Osteoblast (primary cell): ENCODE results near the gene GAP43. TPM values are rescaled to one million over a fixed set of nuclear protein-coding genes. Genes with fewer than 3 reads are reported as not detected.

Experiments used
- DNase-seq: peaks from one replicate; pipeline ENCODE4 v3.0.0; 2011; ENCODE audit warnings: low spot score, mixed read lengths; ENCODE audit not compliant: insufficient read length; ENCODE audit errors: missing footprints
- H2AFZ ChIP-seq: 2 replicates; pipeline ENCODE4 v1.6.0; 2011; ENCODE audit warnings: mild to moderate bottlenecking, low read length
- H3K27ac ChIP-seq: 2 replicates; pipeline ENCODE4 v1.5.1; 2011; ENCODE audit warnings: mild to moderate bottlenecking, low read depth, low read length, moderate library complexity
- H3K27me3 ChIP-seq: 2 replicates; pipeline ENCODE4 v1.6.0; 2012; ENCODE audit warnings: mild to moderate bottlenecking, control low read depth, inconsistent platforms, low read length, moderate library complexity; ENCODE audit not compliant: insufficient read depth
- H3K36me3 ChIP-seq: 2 replicates; pipeline ENCODE4 v1.5.1; 2011; ENCODE audit warnings: mild to moderate bottlenecking, low read length, control low read depth, moderate library complexity; ENCODE audit not compliant: insufficient read depth
- H3K4me1 ChIP-seq: 2 replicates; pipeline ENCODE4 v1.5.1; 2011; ENCODE audit warnings: mild to moderate bottlenecking, low read length, control low read depth, moderate library complexity; ENCODE audit not compliant: insufficient read depth
- H3K4me2 ChIP-seq: 2 replicates; pipeline ENCODE4 v1.6.0; 2011; ENCODE audit warnings: mild to moderate bottlenecking, low read length; ENCODE audit not compliant: insufficient read depth
- H3K4me3 ChIP-seq: fragments of 200-600 bp; sonication (generic); 3 replicates; pipeline ENCODE4 v1.5.1; 2012; ENCODE audit warnings: mild to moderate bottlenecking, low read length, inconsistent platforms; ENCODE audit not compliant: insufficient read depth
- H3K79me2 ChIP-seq: 2 replicates; pipeline ENCODE4 v1.6.0; 2012; ENCODE audit warnings: mild to moderate bottlenecking, low read length, control low read depth, inconsistent platforms; ENCODE audit not compliant: insufficient read depth
- H3K9me3 ChIP-seq: 2 replicates; pipeline ENCODE4 v1.5.1; 2011; ENCODE audit warnings: low read depth, low read length, control low read depth
- H4K20me1 ChIP-seq: 2 replicates; pipeline ENCODE4 v1.6.0; 2012; ENCODE audit warnings: mild to moderate bottlenecking, low read length, control low read depth; ENCODE audit not compliant: insufficient read depth
- total RNA-seq: library from RNA; depleted of rRNA; stranded (reverse); fragments of >200 nt; gene quantifications from 2 replicates; pipeline ENCODE4 v1.2.3, GENCODE V29; 2012
- TF ChIP-seq, protein P1 (sequence below): IDR thresholded peaks from 2 replicates; pipeline ENCODE4 v1.5.1; 2011; ENCODE audit warnings: mild to moderate bottlenecking, low read depth, low read length, moderate library complexity; ENCODE audit errors: extremely low read depth

GAP43 gene
- total RNA-seq, 1 donor: 3.6 TPM

DNA sequence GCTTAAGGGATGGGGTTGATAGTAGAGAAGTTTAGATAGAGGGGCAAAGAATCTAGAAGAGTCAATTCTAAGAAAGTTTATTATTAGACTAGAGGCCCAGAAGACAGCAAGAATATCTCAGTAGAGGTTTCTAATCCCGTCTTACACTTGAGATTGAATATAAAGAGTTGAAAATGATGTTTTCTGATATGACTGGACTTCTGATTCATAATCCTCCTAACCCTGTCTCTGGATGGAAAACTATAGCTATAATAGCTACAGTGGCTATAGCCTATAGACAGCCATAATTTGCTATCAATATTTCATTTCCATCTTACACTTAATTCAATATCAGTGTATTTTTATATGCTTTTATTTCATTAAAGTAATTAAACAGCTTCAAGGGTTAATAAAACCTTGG lies 60.0 kb downstream of the GAP43 start:
- Histone ChIP-seq H2AFZ (no peak overlapping the region), H3K36me3 (no peaks in the 10 kb centered on the region), H3K79me2 (no peaks in the 10 kb centered on the region), H3K4me2 (no peak overlapping the region), H3K4me3 (no peak overlapping the region), H3K27me3 (no peaks in the 10 kb centered on the region), H3K4me1 (no peaks in the 10 kb centered on the region), H3K9me3 (no peaks in the 10 kb centered on the region), H3K27ac (no peak overlapping the region), H4K20me1 (no peaks in the 10 kb centered on the region)
- TF ChIP-seq, protein P1, sequence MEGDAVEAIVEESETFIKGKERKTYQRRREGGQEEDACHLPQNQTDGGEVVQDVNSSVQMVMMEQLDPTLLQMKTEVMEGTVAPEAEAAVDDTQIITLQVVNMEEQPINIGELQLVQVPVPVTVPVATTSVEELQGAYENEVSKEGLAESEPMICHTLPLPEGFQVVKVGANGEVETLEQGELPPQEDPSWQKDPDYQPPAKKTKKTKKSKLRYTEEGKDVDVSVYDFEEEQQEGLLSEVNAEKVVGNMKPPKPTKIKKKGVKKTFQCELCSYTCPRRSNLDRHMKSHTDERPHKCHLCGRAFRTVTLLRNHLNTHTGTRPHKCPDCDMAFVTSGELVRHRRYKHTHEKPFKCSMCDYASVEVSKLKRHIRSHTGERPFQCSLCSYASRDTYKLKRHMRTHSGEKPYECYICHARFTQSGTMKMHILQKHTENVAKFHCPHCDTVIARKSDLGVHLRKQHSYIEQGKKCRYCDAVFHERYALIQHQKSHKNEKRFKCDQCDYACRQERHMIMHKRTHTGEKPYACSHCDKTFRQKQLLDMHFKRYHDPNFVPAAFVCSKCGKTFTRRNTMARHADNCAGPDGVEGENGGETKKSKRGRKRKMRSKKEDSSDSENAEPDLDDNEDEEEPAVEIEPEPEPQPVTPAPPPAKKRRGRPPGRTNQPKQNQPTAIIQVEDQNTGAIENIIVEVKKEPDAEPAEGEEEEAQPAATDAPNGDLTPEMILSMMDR: no peak
- DNase-seq: no peak

DNA sequence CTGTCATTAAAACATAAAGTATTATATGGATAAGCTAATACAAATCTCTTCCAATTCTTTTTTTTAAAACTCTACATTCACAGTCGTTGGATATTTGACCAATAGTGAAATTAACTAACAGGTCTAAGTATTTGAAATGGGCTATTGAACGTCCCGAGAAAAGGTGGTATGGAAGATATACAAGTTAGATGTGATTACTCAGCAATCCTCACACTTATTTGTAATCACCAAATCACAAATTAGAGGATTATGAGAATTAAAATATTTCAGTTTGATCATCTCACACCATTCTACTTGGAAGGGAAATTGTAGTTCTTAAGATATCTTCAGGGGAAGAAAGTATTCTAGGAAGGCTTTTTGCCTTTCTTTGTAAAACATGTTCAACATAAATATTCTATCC lies 60.5 kb downstream of the GAP43 start:
- Histone ChIP-seq H3K27ac (no peak overlapping the region), H3K9me3 (no peaks in the 10 kb centered on the region), H2AFZ (no peak overlapping the region), H3K36me3 (no peaks in the 10 kb centered on the region), H3K4me2 (no peak overlapping the region), H4K20me1 (no peaks in the 10 kb centered on the region), H3K79me2 (no peaks in the 10 kb centered on the region), H3K4me3 (no peak overlapping the region), H3K27me3 (no peaks in the 10 kb centered on the region), H3K4me1 (no peaks in the 10 kb centered on the region)
- no peak for DNase-seq
- TF ChIP-seq, protein P1: no peak

DNA sequence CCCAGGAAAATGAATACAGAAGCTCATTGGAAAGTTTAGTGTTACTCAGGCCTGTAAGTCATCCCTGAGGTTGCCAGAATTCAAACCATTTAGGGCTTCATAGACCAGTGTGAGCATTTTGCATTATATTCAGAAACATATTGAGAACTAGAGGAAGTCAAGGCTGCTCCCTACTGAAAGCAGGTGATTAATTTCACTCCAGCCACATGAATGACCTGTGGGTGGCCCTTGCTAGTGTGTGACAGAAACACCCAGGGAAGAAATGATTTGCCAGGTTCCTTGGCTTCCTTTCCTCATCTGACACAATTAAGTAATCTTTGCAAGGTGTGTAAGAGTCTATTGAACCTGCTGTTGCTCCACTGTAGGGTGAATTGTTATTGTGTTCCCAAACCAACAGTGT lies 61.8 kb downstream of the GAP43 start:
- Histone ChIP-seq H3K4me3 (no peak overlapping the region), H3K4me2 (no peak overlapping the region), H3K36me3 (no peaks in the 10 kb centered on the region), H2AFZ (no peak overlapping the region), H3K4me1 (no peaks in the 10 kb centered on the region), H3K79me2 (no peaks in the 10 kb centered on the region), H4K20me1 (no peaks in the 10 kb centered on the region), H3K27me3 (no peaks in the 10 kb centered on the region), H3K9me3 (no peaks in the 10 kb centered on the region), H3K27ac (no peak overlapping the region)
- DNase-seq: no peak
- TF ChIP-seq, protein P1: no peak

DNA sequence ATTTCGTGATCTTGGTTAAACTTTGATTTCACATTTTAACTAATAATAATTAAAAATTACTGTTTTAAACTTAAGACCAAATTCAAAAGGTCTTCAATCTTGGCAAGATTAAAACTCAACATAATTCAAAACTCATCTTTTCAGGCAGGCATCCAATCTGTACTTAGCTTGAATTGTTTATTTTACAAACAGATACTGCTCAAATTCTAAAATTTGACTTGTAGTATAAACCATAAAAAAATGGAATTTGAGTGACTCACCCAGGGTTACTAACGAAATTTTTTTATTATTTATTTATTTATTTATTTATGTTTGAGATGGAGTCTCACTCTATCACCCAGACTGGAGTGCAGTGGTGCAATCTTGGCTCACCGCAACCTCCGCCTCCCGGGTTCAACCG lies 64.4 kb downstream of the GAP43 start:
- H2AFZ ChIP-seq: no peak overlapping the region
- DNase-seq: no peak
- H3K27me3 ChIP-seq: no peaks in the 10 kb centered on the region
- no peak overlapping the region for H3K27ac ChIP-seq
- no peaks in the 10 kb centered on the region for H3K9me3 ChIP-seq
- no peaks in the 10 kb centered on the region for H3K79me2 ChIP-seq
- H3K4me1 ChIP-seq: no peaks in the 10 kb centered on the region
- TF ChIP-seq, protein P1: no peak
- H4K20me1 ChIP-seq: no peaks in the 10 kb centered on the region
- no peak overlapping the region for H3K4me2 ChIP-seq
- H3K36me3 ChIP-seq: no peaks in the 10 kb centered on the region
- H3K4me3 ChIP-seq: no peak overlapping the region
